IPS-15b (cell line): ENCODE measurements around the gene ATXN1.
"Not testable (repeated sequence)": the region's sequence is repeated elsewhere in the genome, so short reads cannot be mapped to it uniquely, and the experiment has no call there.

Experiments
- H3K27me3 ChIP-seq: one replicate; pipeline ENCODE4 v1.6.1; 2013; ENCODE audit warnings: low read length; ENCODE audit not compliant: control insufficient read depth, insufficient read depth
- H3K36me3 ChIP-seq: one replicate; pipeline ENCODE4 v1.6.1; 2013; ENCODE audit warnings: low read length; ENCODE audit not compliant: control insufficient read depth, insufficient read depth
- H3K4me1 ChIP-seq: one replicate; pipeline ENCODE4 v1.6.1; 2013; ENCODE audit warnings: mild to moderate bottlenecking, low read length; ENCODE audit not compliant: control insufficient read depth, insufficient read depth
- H3K4me3 ChIP-seq: one replicate; pipeline ENCODE4 v1.5.1; 2013; ENCODE audit warnings: low read depth, low read length
- H3K9ac ChIP-seq: one replicate; pipeline ENCODE4 v1.6.1; 2013; ENCODE audit warnings: low read depth, mild to moderate bottlenecking, low read length
- H3K9me3 ChIP-seq: one replicate; pipeline ENCODE4 v1.6.1; 2013; ENCODE audit warnings: mild to moderate bottlenecking, low read length; ENCODE audit not compliant: control insufficient read depth, insufficient read depth

The ATXN1 gene

GRCh38 chr6:16706911-16707783, 54.1 kb downstream of the ATXN1 start:
- Histone ChIP-seq H3K27me3 (no peaks in the 10 kb centered on the region), H3K4me1 (peaks cover 10% of the 10 kb centered on the region), H3K9ac (no peak overlapping the region), H3K36me3 (no peaks in the 10 kb centered on the region), H3K9me3 (no peaks in the 10 kb centered on the region), H3K4me3 (no peak overlapping the region)

GRCh38 chr6:16706491-16706890, 54.8 kb downstream of the ATXN1 start:
- not testable (repeated sequence) for H3K9me3 ChIP-seq, H3K9ac ChIP-seq, H3K27me3 ChIP-seq, H3K4me3 ChIP-seq, H3K4me1 ChIP-seq, H3K36me3 ChIP-seq

GRCh38 chr6:16706029-16706428, 55.2 kb downstream of the ATXN1 start:
- H3K36me3 ChIP-seq: no peaks in the 10 kb centered on the region
- H3K9me3 ChIP-seq: no peaks in the 10 kb centered on the region
- H3K9ac ChIP-seq: no peak overlapping the region
- no peak overlapping the region for H3K4me3 ChIP-seq
- peaks cover 10% of the 10 kb centered on the region for H3K4me1 ChIP-seq
- H3K27me3 ChIP-seq: no peaks in the 10 kb centered on the region

- H3K36me3 ChIP-seq: no peaks in the 10 kb centered on the region
- no peak overlapping the region for H3K9ac ChIP-seq
- no peak overlapping the region for H3K4me3 ChIP-seq
- no peaks in the 10 kb centered on the region for H3K27me3 ChIP-seq
- peaks cover 10% of the 10 kb centered on the region for H3K4me1 ChIP-seq
- H3K9me3 ChIP-seq: no peaks in the 10 kb centered on the region
These were observed 55.9 kb downstream of the ATXN1 start for GRCh38 chr6:16705081-16705993.

- H3K4me3 ChIP-seq: no peak overlapping the region
- H3K9me3 ChIP-seq: no peaks in the 10 kb centered on the region
- H3K9ac ChIP-seq: no peak overlapping the region
These were observed 56.7 kb downstream of the ATXN1 start for GRCh38 chr6:16704401-16705045.

GRCh38 chr6:16702627-16703378, 58.5 kb downstream of the ATXN1 start:
- H3K36me3 ChIP-seq, H3K27me3 ChIP-seq, H3K9me3 ChIP-seq, H3K9ac ChIP-seq, H3K4me3 ChIP-seq: not testable (repeated sequence)
- peaks cover 12% of the 10 kb centered on the region for H3K4me1 ChIP-seq

More at GRCh38 chr6:16704401-16705045, 56.7 kb downstream of the ATXN1 start:
- H3K36me3 ChIP-seq: no peaks in the 10 kb centered on the region
- peaks cover 10% of the 10 kb centered on the region for H3K4me1 ChIP-seq
- no peaks in the 10 kb centered on the region for H3K27me3 ChIP-seq

GRCh38 chr6:16700916-16701234, 60.4 kb downstream of the ATXN1 start:
- no peaks in the 10 kb centered on the region for H3K36me3 ChIP-seq
- H3K4me1 ChIP-seq: peaks cover 16% of the 10 kb centered on the region
- H3K9ac ChIP-seq: no peak overlapping the region

GRCh38 chr6:16700202-16700915, 60.9 kb downstream of the ATXN1 start:
- Histone ChIP-seq H3K9me3 (no peaks in the 10 kb centered on the region), H3K4me1 (peaks cover 15% of the 10 kb centered on the region), H3K4me3 (no peak overlapping the region), H3K27me3 (no peaks in the 10 kb centered on the region), H3K36me3 (no peaks in the 10 kb centered on the region), H3K9ac (no peak overlapping the region)

More at GRCh38 chr6:16700916-16701234, 60.4 kb downstream of the ATXN1 start:
- H3K9me3 ChIP-seq: no peaks in the 10 kb centered on the region
- no peak overlapping the region for H3K4me3 ChIP-seq
- no peaks in the 10 kb centered on the region for H3K27me3 ChIP-seq

GRCh38 chr6:16698997-16699868, 62.0 kb downstream of the ATXN1 start:
- no peak overlapping the region for H3K4me3 ChIP-seq
- H3K36me3 ChIP-seq: no peaks in the 10 kb centered on the region
- no peaks in the 10 kb centered on the region for H3K27me3 ChIP-seq
- H3K9ac ChIP-seq: no peak overlapping the region
- peaks cover 6% of the 10 kb centered on the region for H3K4me1 ChIP-seq
- H3K9me3 ChIP-seq: no peaks in the 10 kb centered on the region

GRCh38 chr6:16698162-16698533, 63.1 kb downstream of the ATXN1 start:
- Histone ChIP-seq H3K4me1 (peaks cover 6% of the 10 kb centered on the region), H3K9me3 (no peaks in the 10 kb centered on the region), H3K36me3 (no peaks in the 10 kb centered on the region), H3K4me3 (no peak overlapping the region), H3K27me3 (no peaks in the 10 kb centered on the region), H3K9ac (no peak overlapping the region)
